Calu3 (cell line): ENCODE measurements around the gene RNF144A. TPM values are rescaled to one million over a fixed set of nuclear protein-coding genes. Genes with fewer than 3 reads are reported as not detected.

Source experiments
- BruUV-seq: library from RNA; stranded (reverse); fragments of 400-500 nt; replicated peaks from 2 replicates; lab custom pipeline; 2021; lab: Mats Ljungman, UMichigan
- CTCF ChIA-PET: fragments of 300-600 bp; sonication (Branson Sonifier 250); formaldehyde crosslinking; loops from one replicate; lab custom pipeline; 2022; ENCODE audit warnings: antibody characterized with exemption; lab: Charles Lee
- DNase-seq: peaks from one replicate; pipeline ENCODE4 v3.0.0; 2022
- H3K27ac Mint-ChIP-seq: one replicate; pipeline ENCODE4 v1.8.0; 2022; ENCODE audit warnings: mixed read lengths; ENCODE audit not compliant: unreplicated experiment
- H3K27me3 Mint-ChIP-seq: one replicate; pipeline ENCODE4 v1.8.0; 2022; ENCODE audit warnings: mixed read lengths; ENCODE audit not compliant: unreplicated experiment
- H3K36me3 Mint-ChIP-seq: one replicate; pipeline ENCODE4 v1.8.0; 2022; ENCODE audit warnings: mild to moderate bottlenecking, moderate library complexity, mixed read lengths; ENCODE audit not compliant: insufficient read depth, unreplicated experiment
- H3K4me1 Mint-ChIP-seq: one replicate; pipeline ENCODE4 v1.8.0; 2022; ENCODE audit warnings: mild to moderate bottlenecking, low read depth, mixed read lengths; ENCODE audit not compliant: unreplicated experiment
- H3K4me3 Mint-ChIP-seq: one replicate; pipeline ENCODE4 v1.8.0; 2022; ENCODE audit warnings: mild to moderate bottlenecking, low read depth, moderate library complexity, mixed read lengths; ENCODE audit not compliant: unreplicated experiment
- H3K9me3 Mint-ChIP-seq: one replicate; pipeline ENCODE4 v1.8.0; 2022; ENCODE audit warnings: low read depth, mixed read lengths; ENCODE audit not compliant: unreplicated experiment
- intact Hi-C: fragments of 100-400 bp; cut with micrococcal nuclease; formaldehyde crosslinking; loops from one replicate; pipeline ENCODE4 v1.10.0; 2022; ENCODE audit not compliant: unreplicated experiment
- total RNA-seq: library from RNA; stranded (reverse); gene quantifications from 2 replicates; pipeline ENCODE4 v1.2.3, GENCODE V29; 2022
- TF ChIP-seq, protein P1 (sequence below): fragments of 200-600 bp; IDR thresholded peaks from one replicate; pipeline ENCODE4 v1.8.0; 2022; ENCODE audit warnings: antibody characterized with exemption; ENCODE audit not compliant: unreplicated experiment

Gene RNF144A
- total RNA-seq, 1 experiment from 2014 or later = 13.7 TPM

DNA sequence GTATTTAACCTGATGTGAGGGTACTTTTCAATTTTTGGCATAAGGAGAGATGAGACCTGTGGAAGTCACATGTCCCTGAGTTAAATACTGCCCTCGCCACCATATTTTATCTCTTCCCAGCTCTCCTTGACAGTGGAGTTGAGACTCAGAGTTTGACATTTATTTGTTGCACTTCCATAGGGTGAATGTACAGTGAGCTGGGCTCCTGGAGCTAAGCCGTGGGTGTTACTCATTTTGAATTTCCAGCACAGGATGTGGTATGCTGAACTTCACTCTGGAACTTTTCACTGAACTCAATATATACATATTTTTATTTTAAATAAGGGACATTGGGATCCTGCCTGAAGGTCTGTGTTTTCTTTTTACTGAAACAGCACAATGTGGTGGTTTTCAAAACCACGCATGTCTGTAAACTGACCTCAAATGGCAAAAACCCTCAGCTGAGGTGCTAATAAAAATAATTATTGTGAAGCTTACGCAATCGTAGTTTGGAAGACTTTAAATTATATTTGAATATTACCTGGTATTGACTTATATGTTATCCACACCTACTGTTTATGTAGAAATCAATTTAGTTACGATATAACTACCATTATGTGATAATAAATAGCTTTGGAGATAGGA, 12.1 kb downstream of the RNF144A start:
- CTCF ChIA-PET = interaction anchor here (0.6 kb wide), 1 partner anchor 10 kb away, joined by 4 read pairs; no protein-coding TSS in a partner anchor
- intact Hi-C loops = no loop called here
- no peaks in the 10 kb centered on the region for H3K9me3 Mint-ChIP-seq
- BruUV-seq = no TSS peak
- no peak overlapping the region for H3K4me3 Mint-ChIP-seq
- no peak overlapping the region for H3K27ac Mint-ChIP-seq
- H3K4me1 Mint-ChIP-seq = peaks cover 24% of the 10 kb centered on the region
- no peaks in the 10 kb centered on the region for H3K36me3 Mint-ChIP-seq
- TF ChIP-seq, protein P1, sequence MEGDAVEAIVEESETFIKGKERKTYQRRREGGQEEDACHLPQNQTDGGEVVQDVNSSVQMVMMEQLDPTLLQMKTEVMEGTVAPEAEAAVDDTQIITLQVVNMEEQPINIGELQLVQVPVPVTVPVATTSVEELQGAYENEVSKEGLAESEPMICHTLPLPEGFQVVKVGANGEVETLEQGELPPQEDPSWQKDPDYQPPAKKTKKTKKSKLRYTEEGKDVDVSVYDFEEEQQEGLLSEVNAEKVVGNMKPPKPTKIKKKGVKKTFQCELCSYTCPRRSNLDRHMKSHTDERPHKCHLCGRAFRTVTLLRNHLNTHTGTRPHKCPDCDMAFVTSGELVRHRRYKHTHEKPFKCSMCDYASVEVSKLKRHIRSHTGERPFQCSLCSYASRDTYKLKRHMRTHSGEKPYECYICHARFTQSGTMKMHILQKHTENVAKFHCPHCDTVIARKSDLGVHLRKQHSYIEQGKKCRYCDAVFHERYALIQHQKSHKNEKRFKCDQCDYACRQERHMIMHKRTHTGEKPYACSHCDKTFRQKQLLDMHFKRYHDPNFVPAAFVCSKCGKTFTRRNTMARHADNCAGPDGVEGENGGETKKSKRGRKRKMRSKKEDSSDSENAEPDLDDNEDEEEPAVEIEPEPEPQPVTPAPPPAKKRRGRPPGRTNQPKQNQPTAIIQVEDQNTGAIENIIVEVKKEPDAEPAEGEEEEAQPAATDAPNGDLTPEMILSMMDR = no peak
- no peak for DNase-seq
- no peaks in the 10 kb centered on the region for H3K27me3 Mint-ChIP-seq

DNA sequence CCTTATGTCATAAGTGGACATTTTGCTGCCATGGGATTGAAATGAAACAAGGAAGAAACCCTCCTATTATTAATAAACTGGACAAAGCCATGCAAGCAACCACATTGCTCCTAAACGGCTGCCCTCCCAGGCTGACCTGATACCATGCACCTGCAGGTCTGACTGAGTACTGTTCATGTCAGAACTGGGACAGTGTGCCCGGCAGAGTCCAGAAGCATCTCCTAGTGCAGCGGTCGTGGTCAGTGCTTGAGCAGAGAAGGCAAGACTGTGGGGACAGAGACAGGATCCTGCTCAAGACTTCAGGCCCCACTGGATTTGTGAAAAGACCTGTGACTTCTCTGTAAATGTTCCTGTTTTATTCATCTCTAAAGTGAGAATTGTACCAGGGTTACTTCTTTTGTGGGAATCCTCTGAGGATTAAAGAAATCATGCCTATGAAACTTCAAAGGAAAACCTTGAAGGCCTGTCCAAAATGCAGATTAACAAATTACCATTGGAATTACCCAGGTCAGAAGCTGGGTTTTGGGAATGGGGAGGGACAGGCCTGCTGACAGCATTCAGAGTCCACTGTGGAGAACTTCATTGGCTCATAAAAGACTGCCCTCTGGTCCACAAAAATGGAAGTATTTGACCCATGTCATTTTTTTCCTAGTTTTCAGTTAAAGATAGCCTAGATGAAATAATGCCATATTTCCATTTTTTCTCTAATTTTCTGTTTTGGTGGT, 13.9 kb downstream of the RNF144A start:
- no peak overlapping the region for H3K4me3 Mint-ChIP-seq
- H3K27ac Mint-ChIP-seq = no peak overlapping the region
- no peak for DNase-seq
- CTCF ChIA-PET = no interaction called here
- H3K27me3 Mint-ChIP-seq = no peaks in the 10 kb centered on the region
- TF ChIP-seq, protein P1 = no peak
- intact Hi-C loops = loop anchor here (5.0 kb wide), 1 partner anchor 46 kb away; no protein-coding TSS in a partner anchor
- H3K9me3 Mint-ChIP-seq = no peaks in the 10 kb centered on the region
- H3K4me1 Mint-ChIP-seq = peaks cover 21% of the 10 kb centered on the region
- H3K36me3 Mint-ChIP-seq = no peaks in the 10 kb centered on the region
- no TSS peak for BruUV-seq

DNA sequence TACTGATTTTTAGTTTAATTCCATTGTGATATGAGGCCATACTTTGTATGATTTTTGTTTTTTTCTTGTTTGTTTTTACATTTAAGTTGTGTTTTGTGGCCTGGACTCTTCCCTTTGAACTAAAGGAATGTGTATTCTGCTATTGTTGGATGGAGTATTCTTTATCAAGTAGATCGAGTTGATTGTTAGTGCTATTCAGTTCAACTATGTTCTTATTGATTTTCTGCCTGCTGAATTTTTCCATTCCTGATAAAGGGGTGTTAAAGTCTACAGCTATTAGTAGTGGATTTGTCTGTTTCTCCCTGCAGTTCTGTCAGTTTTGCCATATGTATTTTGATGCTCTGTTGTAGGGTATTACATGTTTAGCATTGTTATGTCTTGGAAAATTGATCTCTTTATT, 14.5 kb downstream of the RNF144A start:
- H3K27ac Mint-ChIP-seq = no peak overlapping the region
- no peaks in the 10 kb centered on the region for H3K9me3 Mint-ChIP-seq
- no peak overlapping the region for H3K4me3 Mint-ChIP-seq
- TF ChIP-seq, protein P1 = no peak
- DNase-seq = no peak
- H3K27me3 Mint-ChIP-seq = no peaks in the 10 kb centered on the region
- intact Hi-C loops = loop anchor here (5.0 kb wide), 1 partner anchor 46 kb away; no protein-coding TSS in a partner anchor
- H3K4me1 Mint-ChIP-seq = peaks cover 21% of the 10 kb centered on the region
- CTCF ChIA-PET = no interaction called here
- no peaks in the 10 kb centered on the region for H3K36me3 Mint-ChIP-seq
- no TSS peak for BruUV-seq

DNA sequence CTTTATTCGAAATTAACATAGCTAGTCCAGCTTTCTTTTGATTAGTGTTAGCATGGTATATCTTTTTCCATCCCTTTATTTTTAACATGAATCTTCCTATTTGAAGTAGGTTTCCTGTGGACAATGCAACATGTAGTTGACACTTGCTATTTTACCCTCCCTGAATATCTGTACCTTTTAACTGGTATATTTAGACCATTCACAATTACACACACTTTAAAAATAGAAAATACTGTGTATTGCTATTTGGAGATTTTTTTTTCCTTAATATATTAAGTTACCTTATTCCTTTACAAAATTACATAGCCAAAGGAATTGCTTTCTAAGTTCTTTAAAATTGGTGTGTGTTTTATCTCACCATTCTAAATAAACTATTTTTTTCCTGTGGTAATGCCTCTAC, 15.0 kb downstream of the RNF144A start:
- BruUV-seq = no TSS peak
- Mint-ChIP-seq H3K36me3 (no peaks in the 10 kb centered on the region), H3K4me1 (peaks cover 21% of the 10 kb centered on the region), H3K4me3 (no peak overlapping the region), H3K27me3 (no peaks in the 10 kb centered on the region), H3K27ac (no peak overlapping the region), H3K9me3 (no peaks in the 10 kb centered on the region)
- intact Hi-C loops = loop anchor here (5.0 kb wide), 1 partner anchor 45 kb away; no protein-coding TSS in a partner anchor
- CTCF ChIA-PET = no interaction called here
- TF ChIP-seq, protein P1 = no peak
- DNase-seq = no peak
